Dermis blood vessel endothelial cell (primary cell): Measurements from ENCODE around the gene DIPK2A. TPM values are rescaled to one million over a fixed set of nuclear protein-coding genes. Genes with fewer than 3 reads are reported as not detected.

Experiments used
- DNase-seq: peaks from one replicate; pipeline ENCODE4 v3.0.0; 2010
- total RNA-seq: library from RNA; depleted of rRNA; stranded (reverse); fragments of >200 nt; gene quantifications from 2 replicates; pipeline ENCODE4 v1.2.3, GENCODE V29; 2014

The DIPK2A gene
- total RNA-seq, result 14.1 and 41.5 TPM in 2 replicates

GRCh38 chr3:143971359-143972154 is at the start of gene DIPK2A:
DIPK2A (plus strand) TSS chr3:143971823; CDS start chr3:143972333, 510 bp downstream.
- peak; percentile 96 for DNase-seq

DNA sequence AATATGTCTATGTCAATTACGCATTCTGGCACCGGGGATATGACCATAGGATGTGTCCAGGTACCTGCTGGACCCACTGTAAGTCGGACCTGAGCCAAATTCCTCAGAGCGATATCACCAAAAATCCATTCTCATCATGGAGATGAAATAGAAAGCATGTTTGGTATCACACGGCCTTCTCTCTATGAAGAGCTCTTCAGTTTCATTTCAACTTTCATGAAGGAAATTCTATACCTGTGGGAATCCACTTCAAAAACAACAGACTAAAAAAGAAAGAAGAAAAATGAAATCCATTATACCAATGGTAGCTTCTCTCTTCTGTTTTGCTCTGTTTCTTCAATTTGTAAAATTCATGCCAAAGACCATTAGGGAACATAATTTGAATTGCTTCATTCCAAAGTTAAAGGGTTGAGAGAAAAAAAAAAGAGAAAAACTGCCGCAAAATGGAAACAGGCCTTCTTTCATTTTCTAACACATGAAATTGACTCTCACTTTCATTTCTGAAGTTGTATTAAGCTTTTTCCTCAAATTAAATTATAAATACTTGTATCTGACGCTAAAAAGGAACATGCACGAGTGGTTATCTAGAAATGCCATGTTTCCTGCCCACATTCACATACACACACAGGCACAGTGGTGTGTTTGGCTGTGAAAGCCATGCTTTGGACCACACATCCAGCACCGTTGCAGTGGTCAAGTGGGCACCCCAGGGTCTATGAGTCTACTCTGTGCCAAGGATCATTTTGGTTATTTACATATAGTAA is 46.9 kb upstream of the DIPK2A start:
- no peak for DNase-seq

DNA sequence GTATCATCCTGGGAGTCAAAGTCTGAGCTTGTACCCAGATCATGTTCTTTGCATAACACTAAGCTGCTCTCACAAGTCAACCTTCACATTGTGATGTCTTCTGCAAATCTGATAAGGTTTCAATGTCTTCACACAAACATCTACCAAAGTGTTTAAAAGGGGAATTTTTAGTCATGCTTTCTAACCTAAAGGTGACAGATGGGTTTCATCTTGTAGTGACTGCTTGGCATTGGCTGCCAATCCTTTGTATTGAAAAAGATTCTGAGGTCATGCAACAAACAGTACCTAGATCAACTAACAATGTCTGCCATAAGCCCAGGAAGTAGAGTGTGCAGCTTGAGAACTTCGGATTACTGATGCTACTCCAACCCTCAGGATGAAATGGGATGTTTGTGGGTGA is 43.6 kb upstream of the DIPK2A start:
- no peak for DNase-seq

DNA sequence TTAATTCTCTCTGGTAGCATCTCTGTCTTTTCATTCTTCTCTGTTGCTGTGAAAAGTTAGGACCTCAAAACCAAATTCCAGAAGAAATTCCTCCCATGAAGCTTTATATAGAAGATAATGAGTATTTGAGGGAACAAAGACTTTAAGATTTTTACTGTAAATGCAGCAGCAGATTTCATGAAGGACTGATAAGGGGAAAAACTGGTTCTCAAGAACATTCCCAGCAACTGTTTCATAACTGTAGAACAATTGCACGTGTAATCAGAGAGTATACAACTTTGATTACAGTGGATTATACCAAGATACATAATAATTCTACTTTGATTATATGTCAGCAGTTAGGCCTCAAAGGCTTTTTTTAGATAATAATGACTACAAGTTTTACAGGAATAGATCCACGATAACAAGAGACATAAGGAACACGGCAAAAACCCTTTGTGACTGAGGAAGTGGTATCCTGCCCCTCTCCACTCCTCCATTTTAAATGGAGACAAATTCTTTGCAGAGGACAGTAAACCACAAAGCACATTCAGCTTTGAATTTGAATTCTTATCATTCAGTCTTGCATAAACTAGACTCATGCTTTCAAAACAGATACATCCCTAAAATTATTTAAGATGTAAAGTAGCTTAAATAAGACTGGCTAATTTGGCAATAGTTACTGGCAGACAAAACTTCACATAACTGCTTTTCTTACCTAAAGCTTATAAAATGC is 42.9 kb upstream of the DIPK2A start:
- DNase-seq, result no peak

DNA sequence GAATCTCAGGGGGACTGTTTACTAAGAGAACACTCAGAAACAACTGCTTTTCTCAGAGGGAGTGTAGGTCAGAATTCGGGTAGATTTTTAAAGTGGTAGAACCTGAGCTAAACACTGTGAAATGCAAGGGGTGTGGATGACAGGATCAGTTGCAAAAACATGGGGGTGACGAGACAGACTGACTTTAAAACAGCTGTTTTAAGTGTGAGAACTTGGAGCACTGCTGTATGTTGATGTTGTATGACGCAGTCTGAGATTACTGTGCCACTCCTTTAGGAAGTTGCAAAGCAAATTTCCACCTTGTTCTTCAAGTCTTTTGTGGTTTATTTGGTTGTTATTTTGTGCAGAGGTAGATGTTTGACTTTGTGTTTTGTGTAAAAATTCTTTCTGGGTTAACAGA is 36.8 kb upstream of the DIPK2A start:
- no peak for DNase-seq

DNA sequence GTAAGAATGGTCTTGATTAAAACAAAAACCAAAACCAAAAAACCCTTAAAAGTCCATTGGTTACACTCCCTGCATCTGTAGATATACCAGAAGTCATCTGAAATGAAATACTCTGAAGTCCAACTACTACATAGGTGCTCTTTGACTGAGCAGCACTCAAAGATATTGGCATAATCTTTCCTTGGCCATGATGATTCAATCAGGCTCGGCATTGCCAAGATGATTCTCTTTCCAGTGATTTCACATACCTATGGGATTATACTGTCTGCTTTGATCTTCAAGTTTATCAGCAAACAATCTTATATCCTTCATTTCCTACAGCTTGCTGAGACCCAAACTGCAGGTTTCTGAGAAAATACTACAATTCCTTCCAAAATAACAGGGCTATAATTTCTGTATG is 35.9 kb upstream of the DIPK2A start:
- no peak for DNase-seq

DNA sequence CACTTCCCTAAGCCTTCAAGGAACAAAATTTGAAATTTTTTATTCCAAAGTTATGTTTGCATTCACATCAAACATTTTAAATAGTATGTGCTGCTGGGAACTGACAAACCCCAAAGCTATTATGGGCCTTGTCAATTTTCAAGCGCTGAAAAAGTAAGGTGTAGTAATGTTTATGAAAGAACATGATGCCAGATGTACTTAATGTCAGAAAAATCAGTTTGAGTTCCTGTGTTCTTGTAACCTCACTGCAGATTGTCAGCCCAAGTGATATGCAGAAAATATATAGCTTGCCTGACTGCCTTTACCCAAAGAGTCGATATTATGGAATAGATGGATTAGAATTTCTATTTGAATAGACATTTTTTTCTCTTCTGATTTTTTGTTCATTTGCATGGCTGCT is 20.8 kb upstream of the DIPK2A start:
- DNase-seq, result no peak

- DNase-seq, result peak; percentile 58
These were observed 20.2 kb upstream of the DIPK2A start for GRCh38 chr3:143951351-143951971.

DNA sequence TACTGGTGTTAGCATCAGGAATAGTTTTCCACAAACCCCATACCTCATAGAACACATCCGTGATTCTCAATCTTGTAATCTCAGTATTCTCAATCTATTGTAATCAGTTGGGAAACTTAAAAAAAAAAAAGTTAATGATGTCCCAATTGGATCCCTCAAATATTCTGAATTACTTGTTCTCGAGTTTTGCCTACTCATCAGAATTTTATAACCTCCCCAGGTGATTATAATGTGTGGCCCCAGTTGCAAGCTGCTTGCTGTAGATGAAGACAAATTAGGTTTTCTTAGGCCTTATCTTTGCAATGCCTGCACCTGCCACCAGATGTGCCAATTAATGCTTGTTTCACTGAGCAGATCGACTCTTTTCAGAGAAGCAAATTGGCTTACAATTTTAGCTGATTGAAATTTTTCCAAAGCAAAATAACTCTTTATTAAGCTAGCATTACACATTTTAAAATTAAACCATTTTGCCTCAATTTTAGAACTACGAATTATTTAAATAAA is 19.0 kb upstream of the DIPK2A start:
- no peak for DNase-seq

- no peak for DNase-seq
These were observed 16.5 kb upstream of the DIPK2A start for GRCh38 chr3:143955113-143955512.

DNA sequence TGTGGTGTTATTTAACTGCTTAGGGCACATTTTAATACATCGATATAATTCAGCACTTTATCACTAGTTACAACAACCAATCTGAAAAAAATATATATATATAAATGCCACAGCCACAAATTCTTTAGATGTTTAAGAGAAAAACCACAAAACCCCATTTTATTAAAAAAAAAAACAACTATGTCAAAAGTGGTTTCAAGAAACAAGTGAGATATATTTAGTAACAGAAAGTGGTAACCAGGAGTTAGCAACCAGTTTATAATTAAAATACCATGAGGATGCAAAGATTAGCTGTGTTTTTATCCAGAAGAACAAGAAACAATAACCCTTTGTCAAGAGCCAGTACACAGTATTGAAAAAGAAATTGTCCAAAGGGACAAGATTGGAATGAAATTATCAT is 14.8 kb upstream of the DIPK2A start:
- DNase-seq, result no peak

DNA sequence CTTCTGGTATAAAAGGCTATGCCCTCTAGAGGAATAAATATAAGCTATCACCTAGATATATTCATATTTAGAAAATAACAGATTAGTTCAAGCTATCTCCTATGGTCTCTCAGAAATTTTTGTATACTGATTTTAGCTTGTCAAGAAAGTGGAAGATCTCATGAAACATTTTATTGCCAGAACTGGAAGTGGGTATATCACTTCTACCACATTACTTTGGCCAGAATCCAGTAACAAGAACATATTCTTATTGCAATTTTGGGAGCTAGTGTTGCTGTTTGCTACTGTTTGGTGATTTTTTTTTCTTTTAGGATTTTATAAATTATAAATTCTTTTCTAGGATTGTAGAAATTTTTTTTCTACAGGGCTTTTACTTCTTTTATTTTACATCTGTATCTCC is 14.2 kb upstream of the DIPK2A start:
- no peak for DNase-seq

DNA sequence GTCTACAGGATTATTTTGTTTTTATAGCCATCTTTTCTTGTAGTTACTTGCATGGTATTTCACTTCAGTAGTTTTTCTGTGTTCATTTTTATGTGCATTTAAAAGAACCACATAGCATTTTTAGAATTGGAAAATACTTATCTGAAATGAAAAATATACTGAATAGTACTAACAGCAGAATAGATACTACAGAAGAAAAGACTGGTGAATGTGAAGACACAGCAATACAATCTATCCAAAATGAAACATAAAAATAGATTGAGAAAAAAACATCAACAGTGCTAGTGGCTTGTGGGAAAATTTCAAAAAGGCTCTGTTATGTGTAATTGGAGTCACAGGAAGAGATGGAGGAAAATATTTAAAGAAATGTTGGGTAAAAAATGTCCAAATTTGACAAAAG is 12.7 kb upstream of the DIPK2A start:
- no peak for DNase-seq

DNA sequence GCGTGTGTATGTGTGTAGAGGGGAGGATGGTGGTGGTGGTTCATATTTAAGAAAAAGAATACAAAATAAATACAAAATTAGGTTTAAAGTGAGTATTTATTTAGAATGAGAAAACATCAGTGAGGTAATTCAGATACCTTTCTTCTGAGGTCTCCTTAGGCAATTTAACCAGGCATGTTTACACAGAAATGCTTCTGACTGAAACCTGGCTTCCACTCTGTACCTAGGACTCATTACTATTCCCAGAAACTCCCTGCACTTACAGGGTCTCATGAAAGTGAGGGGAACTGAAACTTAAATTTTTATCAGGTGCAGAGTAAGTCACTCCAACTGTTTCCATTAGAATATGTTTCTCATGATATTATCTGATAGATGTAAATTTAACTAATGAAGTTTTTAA is 10.3 kb upstream of the DIPK2A start:
- no peak for DNase-seq

DNA sequence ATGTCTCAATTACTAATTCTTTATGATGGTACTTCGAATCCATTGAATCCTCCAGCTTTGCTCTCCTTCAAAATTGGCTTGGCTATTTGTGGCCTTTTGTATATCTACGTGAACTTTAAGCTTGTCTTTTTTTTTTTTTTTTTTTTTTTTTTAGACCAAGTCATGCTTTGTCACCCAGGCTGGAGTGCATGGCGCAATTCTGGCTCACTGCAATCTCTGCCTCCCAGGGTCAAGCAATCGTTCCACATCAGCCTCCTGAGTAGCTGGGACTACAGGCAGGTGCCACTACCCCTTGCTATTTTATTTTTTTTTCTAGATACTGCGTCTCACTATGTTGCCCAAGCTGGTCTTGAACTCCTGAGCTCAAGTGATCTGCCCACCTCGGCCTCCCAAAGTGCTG is 7.7 kb upstream of the DIPK2A start:
- DNase-seq, result no peak

- DNase-seq, result peak; percentile 69
These were observed 757 bp upstream of the DIPK2A start for GRCh38 chr3:143970773-143971358.

DNA sequence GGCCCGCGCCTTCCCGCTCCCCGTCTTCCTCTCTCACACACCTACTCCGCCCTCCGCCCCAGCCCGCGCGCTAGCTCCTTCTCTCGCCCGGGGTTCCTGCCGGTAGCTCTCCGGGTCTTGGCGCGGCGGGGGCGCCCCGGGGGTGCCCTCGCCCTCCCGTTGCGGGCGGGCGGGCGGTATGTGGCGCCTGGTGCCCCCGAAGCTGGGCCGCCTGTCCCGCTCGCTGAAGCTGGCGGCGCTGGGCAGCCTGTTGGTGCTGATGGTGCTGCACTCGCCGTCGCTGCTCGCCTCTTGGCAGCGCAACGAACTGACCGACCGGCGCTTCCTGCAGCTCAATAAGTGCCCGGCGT is 507 bp downstream of the DIPK2A start:
- DNase-seq, result no peak

DNA sequence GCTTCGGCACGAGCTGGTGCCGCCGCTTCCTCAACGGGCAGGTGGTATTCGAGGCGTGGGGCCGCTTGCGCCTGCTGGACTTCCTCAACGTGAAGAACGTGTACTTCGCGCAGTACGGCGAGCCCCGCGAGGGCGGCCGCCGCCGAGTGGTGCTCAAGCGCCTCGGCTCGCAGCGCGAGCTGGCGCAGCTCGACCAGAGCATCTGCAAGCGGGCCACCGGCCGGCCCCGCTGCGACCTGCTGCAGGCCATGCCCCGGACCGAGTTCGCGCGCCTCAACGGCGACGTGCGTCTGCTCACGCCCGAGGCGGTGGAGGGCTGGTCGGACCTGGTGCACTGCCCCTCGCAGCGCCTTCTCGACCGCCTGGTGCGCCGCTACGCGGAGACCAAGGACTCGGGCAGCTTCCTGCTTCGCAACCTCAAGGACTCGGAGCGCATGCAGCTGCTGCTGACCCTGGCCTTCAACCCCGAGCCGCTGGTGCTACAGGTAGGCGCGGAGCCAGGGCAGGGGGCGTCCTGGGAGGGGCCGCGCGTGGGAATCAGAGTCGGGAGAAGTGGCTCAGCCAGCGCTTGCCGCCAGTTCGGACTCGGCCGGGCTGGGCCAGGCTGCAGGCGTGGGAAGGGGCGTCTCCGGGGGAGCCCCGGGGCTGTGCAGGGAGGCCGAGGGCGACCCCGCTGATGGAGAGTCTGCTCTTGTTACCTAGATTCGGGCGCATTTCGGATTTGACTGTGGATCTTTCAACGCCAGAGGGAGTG is 1.1 kb downstream of the DIPK2A start:
- peak; percentile 82 for DNase-seq

DNA sequence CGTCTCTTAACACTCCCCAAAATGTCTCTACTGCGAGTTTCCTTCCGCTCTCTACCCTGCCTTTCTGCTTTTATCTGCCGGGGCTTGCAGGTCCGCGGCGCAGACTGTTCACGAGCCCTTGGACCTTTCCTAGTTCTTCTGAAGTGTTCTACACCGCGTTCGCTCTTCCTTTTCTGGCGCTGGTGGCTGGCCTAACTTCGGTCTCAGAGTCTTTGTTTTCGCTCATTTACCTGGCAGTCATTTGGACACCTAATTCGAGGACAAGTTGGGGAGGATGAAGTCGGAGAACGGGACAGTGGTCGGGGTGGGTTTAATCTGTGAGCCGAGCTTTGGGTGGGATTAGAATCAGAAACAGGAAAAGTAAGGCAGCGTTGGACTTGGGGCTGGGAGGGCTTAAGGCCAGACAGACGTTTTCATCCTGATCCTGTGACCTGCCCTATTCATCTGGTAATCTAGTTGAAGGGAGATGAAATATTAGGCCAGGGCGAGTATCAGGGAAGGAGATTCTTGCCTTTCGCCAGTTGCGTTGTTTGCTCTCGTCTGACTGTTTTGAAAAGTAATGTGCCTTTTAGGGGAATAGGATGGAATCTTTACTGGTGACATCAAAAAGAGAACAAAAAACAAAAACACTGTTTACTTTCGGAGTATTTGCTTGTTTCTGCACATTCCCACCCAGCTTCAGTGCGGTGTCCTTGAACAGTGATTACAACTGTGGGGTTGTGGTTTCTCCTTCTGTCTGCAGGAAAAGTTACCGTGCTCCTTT is 1.8 kb downstream of the DIPK2A start:
- DNase-seq, result peak; percentile 72

DNA sequence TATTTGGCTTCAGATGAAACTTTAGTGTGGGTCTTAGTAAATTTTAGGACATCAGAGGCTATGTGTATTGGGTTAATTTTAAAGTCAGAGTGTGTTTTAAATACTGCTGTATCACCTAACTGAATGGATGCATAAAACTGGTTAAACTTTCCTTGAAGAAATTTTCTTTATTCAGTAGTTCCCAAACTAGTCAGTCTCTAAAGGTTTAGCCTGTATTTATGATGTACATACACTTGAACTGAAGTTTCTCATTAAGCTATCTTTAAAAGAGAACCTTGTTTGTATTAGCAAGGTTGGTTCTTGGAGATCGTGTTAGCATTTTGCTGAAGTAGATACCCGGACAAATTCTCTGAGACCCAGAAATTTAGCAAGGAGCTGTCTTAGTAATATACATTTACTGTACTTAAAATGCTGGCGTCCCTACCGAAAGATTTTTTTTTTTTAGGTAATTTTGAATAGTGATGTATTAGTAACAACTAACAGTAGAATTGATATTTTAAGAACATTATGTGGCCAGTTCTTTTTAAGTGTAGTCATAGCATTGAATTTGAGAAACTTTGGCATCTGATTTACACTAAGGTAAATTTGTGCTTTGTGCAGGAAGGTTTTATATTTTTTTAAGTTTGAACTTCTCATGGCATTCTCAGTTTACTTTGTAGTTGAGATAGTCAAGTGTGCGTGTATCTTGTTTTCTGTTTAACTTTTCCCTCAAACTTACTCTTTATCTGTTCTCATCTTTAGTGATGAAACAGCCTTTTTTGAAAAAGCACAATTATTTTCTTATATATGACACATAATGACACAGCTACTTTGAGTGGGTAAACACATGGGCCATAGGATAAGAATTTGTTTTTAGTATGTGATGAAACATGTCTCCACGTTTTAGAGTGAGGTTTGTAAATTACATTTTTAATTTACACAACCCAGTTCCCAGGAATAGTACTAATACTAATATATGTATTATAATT is 2.9 kb downstream of the DIPK2A start:
- no peak for DNase-seq
